D341Med (cell line): ENCODE measurements around the gene GRAMD1A.

Source experiments
- DNase-seq: peaks from one replicate; pipeline ENCODE4 v3.0.0; 2012; ENCODE audit warnings: low spot score

The GRAMD1A gene

DNA sequence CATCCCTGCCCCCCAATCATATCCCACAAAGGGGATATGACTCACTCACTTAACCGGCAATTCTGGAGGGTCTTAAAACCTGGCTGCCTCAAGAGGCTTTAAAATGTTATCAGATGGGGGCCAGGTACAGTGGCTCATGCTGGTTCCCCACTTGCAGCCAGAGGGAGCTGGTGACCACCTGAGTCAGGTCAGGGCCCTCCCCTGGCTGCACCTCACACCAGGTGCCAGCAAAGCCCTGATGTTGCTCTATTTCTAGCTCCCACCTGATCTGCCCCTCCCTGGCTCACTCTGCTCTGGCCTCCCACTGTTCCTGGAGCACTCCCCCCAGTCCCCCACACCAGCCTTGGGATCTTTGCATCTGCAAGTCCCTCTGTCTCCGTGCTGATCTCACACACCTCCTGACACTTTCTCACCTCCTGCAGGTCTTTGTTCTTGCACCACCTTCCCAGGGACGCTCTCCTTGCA is 55.6 kb downstream of the GRAMD1A start:
- no peak for DNase-seq

DNA sequence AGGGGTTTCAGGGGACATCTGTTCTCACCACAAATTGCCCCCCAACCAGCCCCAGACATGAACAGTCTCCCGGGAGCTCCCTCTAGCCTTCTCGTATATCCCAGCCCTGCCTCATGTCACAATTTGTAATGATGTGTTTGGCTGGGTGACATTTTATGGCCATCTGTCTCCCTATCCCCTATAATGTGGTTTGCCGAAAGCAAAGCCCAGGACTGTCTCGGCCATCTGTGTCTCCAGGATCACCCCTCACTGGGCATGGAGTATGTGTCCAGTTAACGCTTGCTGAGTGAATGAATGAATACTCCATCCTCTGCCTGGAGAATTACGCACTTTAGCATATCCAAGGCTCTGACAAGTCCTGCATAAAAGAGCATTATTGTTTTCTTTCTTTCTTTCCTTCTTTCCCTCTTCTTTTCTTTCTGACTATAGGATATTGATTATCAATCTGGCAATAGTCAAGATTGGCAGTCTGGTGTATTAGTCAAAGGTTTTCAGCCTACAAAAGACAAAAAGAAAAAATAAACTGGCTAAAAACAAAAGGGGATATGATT is 56.5 kb downstream of the GRAMD1A start:
- no peak for DNase-seq

DNA sequence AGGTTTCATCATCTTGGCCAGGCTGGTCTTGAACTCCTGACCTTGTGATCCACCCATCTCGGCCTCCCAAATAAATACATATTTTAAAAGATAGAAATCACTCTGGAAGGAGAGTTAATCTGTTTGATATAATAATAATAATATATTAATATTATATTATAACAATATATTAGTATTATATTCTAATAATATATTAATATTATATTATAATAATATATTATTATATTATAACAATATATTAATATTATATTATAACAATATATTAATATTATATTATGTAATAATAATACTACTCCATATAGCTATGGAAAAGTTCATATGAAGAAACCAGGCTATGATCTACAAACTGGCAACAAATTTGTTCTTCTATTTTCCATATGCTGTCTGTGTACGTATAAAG is 58.2 kb downstream of the GRAMD1A start:
- no peak for DNase-seq

DNA sequence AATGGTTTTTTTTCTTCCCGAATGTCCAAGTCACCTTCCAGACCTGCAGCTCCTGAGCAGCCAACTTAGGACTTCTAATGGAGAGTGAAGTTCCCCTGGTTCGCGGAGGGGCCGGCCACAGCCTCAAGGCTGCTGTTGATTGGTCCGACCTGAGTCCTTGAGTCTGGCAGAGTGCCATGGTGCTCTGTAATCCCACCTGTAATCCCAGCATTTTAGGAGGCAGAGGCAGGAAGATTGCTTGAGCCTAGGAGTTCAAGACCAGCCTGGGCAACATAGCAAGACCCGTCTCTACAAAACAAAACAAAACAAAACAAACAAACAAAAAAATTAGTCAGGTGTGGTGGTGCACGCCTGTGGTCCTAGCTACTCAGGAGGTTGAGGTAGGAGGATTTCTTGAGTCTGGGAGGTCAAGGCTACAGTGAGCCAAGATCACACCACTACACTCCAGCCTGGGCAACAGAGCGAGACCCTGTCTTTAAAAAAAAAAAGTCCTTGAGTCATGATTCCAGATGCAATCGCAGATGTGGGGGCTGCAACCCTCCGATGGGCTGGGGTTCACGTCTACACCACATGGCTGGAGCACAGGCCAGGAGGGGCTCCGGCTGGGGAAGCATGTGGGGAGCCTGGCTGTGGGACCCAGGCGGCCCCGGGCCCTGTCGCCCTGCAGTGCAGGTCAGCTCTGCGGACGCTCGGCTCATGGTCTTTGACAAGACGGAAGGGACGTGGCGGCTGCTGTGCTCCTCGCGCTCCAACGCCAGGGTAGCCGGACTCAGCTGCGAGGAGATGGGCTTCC is 59.1 kb downstream of the GRAMD1A start:
- DNase-seq, result no peak

- no peak for DNase-seq
Observed at GRCh38 chr19:35059799-35060091, 59.6 kb downstream of the GRAMD1A start.

DNA sequence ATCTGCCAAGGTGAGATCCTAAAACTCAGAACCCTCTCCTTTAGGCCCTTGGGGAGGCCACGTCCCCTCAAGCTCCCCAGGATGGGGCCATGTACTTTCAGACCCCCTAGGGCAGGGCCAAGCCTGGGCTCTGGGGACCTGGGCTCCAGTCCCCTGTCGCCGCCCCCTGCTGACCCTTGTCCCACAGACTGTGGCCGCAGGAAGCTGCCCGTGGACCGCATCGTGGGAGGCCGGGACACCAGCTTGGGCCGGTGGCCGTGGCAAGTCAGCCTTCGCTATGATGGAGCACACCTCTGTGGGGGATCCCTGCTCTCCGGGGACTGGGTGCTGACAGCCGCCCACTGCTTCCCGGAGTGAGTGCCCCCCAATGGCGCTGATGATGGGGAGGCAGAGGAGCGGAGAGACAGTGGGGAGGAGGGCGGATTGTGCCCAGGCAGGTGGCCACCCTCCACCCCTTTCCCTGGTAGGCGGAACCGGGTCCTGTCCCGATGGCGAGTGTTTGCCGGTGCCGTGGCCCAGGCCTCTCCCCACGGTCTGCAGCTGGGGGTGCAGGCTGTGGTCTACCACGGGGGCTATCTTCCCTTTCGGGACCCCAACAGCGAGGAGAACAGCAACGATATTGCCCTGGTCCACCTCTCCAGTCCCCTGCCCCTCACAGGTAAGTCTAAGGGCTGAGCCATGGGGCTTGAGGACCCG is 60.2 kb downstream of the GRAMD1A start:
- DNase-seq, result no peak

DNA sequence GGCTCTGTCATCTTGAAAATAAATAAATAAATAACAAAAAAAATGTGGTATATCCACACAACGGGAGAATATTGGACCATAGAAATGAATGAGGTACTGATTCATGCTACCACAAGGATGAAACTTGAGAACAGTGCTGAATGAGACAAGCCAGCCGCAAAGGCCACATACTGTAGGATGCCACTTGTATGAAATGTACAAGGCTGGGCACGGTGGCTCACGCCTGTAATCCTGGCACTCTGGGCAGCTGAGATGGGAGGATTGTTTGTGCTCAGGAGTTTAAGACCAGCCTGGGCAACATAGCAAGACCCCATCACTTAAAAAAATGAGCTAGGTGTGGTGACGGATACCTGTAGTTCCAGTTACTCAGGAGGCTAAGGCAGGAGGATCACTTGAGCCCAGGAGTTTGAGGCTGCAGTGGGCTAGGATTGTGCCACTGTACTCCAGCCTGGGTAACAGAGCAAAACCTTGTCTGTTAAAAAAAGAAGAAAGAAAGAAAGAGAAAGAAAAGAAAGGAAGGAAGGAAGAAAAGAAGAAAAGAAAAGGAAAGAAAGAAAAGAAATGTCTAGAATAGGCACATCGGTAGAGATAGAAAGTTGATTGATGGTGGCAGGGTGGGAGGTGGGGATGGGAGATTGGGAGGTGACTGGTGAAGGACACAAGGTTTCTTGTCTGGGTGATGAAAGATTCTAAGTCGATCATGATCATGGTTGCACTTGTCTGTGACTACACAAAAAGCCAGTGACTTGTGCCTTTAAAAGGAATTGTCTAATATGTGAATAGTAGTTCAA is 61.7 kb downstream of the GRAMD1A start:
- DNase-seq, result no peak

DNA sequence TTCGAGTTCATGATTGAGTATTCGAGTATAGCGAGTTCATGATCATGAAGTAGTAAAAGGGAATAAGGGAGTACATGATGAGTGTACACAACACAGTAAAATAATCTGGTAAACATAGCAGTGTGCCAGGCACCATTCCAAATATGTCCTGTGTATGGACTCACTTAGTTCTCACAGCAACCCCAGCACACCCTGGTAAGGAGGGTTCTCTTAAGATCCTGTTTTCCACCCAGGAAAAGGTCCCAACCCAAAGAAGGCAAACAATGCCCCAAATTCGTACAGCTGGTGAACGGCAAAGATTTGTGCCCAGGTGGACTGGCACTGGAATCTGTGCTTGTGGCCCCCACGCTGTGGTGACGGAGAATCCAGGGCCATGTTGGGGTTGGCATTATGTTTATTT is 62.8 kb downstream of the GRAMD1A start:
- no peak for DNase-seq

- DNase-seq, result no peak
Observed at GRCh38 chr19:35063940-35064818, 64.1 kb downstream of the GRAMD1A start.

GRCh38 chr19:35065574-35065973 is 65.5 kb downstream of the GRAMD1A start:
- DNase-seq, result no peak

DNA sequence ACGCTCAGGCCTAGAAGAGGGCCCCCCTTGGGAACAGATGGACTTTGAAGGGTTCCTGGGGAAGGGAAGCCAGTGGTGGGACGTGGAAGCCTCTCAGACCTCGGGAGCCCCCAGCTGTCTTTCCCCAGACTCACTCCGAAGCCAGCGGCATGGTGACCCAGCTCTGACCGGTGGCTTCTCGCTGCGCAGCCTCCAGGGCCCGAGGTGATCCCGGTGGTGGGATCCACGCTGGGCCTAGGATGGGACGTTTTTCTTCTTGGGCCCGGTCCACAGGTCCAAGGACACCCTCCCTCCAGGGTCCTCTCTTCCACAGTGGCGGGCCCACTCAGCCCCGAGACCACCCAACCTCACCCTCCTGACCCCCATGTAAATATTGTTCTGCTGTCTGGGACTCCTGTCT is 66.0 kb downstream of the GRAMD1A start:
- no peak for DNase-seq

GRCh38 chr19:35066691-35067563 is 66.8 kb downstream of the GRAMD1A start:
- peak; percentile 85 for DNase-seq

GRCh38 chr19:35068941-35069634 is 69.0 kb downstream of the GRAMD1A start:
- DNase-seq, result no peak

GRCh38 chr19:35069696-35070095 is 69.6 kb downstream of the GRAMD1A start:
- no peak for DNase-seq

GRCh38 chr19:35070471-35070870 is 70.3 kb downstream of the GRAMD1A start:
- DNase-seq, result no peak

GRCh38 chr19:35073516-35073915 is 73.4 kb downstream of the GRAMD1A start:
- DNase-seq, result no peak

DNA sequence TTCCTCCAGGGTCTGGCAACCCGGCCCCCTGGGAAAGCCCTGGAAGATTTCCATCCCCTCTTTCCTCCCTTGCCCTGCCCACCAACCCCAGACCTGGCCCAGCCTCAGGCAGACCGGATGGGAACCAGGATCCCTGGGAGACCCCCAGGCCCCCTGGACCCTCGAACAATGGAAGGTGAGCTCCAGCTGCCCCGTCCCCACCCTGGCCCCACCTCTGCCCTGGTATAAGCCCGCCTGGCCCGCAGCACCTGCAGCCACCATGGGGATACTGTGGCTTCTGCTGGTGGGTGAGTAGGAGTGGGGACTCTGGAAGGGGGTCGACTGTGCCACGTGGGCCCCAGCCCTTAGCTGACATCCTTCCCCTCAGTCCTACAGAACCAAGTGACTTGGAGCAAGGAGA is 73.8 kb downstream of the GRAMD1A start:
- no peak for DNase-seq

GRCh38 chr19:35074426-35075201 is 74.5 kb downstream of the GRAMD1A start:
- no peak for DNase-seq
